ENCODE measurements around the gene CSRNP3. TPM values are rescaled to one million over a fixed set of nuclear protein-coding genes. Genes with fewer than 3 reads are reported as not detected.

The CSRNP3 gene
- total and polyA plus RNA-seq, 2 donors (not counting 3 experiments of a cell fraction or from before 2014, with no cell fraction given): not detected

- CTCF ChIA-PET: interaction anchor here (0.8 kb wide), 1 partner anchor 9 kb away, joined by 3 read pairs; no protein-coding TSS in a partner anchor
- TF ChIP-seq POLR2AphosphoS5 (IDR thresholded peaks at IDR 0.05; ENCODE audit: insufficient read depth, low read depth, low read length) (no peak), JUN (IDR thresholded peaks at IDR 0.05; ENCODE audit: borderline replicate concordance, insufficient read depth, insufficient read length, low read depth) (no peak), GATA2 (IDR thresholded peaks at IDR 0.05; ENCODE audit: insufficient read depth, insufficient read length, low read depth, low read length) (no peak), MYC (IDR thresholded peaks at IDR 0.05; ENCODE audit: low read depth, low read length) (no peak), CTCF (IDR thresholded peaks at IDR 0.05; ENCODE audit: extremely low read depth in 1 of 2, insufficient read depth in 1 of 2, low read depth in 1 of 2, low read length in 2 of 2) (no peak), FOS (IDR thresholded peaks at IDR 0.05; ENCODE audit: borderline replicate concordance, insufficient read depth, low read length) (no peak), EZH2 (IDR thresholded peaks at IDR 0.05; ENCODE audit: borderline replicate concordance, low read depth, low read length, severe bottlenecking) (no peak)
- H3K79me2 ChIP-seq (ENCODE audit: control insufficient read depth, insufficient read depth, low read length): no peaks in the 10 kb centered on the region
- no peaks in the 10 kb centered on the region for H4K20me1 ChIP-seq (replicated peaks; ENCODE audit: control insufficient read depth, extremely low read depth, insufficient read depth, low read length)
- FAIRE-seq (no peak), DNase-seq (ENCODE audit: low read depth, low spot score) (no peak)
- no peak overlapping the region for H3K27ac ChIP-seq (ENCODE audit: insufficient read depth, low read depth, low read length)
- intact Hi-C loops (cut with micrococcal nuclease): no loop called here
- H3K4me2 ChIP-seq (ENCODE audit: insufficient read depth, low read length): no peak overlapping the region
- no peaks in the 10 kb centered on the region for H3K27me3 ChIP-seq (ENCODE audit: control insufficient read depth in 2 of 2, insufficient read depth in 2 of 2, low read length in 2 of 2)
- BruUV-seq (replicated peaks): no TSS peak
- no peaks in the 10 kb centered on the region for H3K36me3 ChIP-seq (ENCODE audit: control insufficient read depth in 2 of 2, extremely low read depth in 1 of 2, insufficient read depth in 2 of 2, low read length in 2 of 2)
- H3K9me3 ChIP-seq (replicated peaks; ENCODE audit: control insufficient read depth, insufficient read depth, low read length): no peaks in the 10 kb centered on the region
- POLR2A ChIA-PET: no interaction called here
- no peak overlapping the region for H2AFZ ChIP-seq (ENCODE audit: low read depth, low read length)
- H3K4me3 ChIP-seq (replicated peaks in 1 of 3; ENCODE audit: insufficient read depth in 1 of 3, low read depth in 1 of 3, low read length in 3 of 3): no peak overlapping the region
- H3K9me1 ChIP-seq (replicated peaks; ENCODE audit: control insufficient read depth, extremely low read depth, insufficient read depth, low read length): no peaks in the 10 kb centered on the region
- no peak overlapping the region for H3K9ac ChIP-seq (replicated peaks; ENCODE audit: extremely low read depth, insufficient read depth, low read length)
- H3K4me1 ChIP-seq (ENCODE audit: control insufficient read depth, extremely low read depth, insufficient read depth, low read length): no peaks in the 10 kb centered on the region
- dilution Hi-C loops (cut with MboI; ENCODE audit: extremely low pct_ligation_motif_present, low sequenced_read_pairs): no loop called here
Observed at GRCh38 chr2:165660361-165660760, 190.9 kb downstream of the CSRNP3 start.
